SK-N-SH (cell line): ENCODE measurements around the gene ARHGAP10. TPM values are rescaled to one million over a fixed set of nuclear protein-coding genes. Genes with fewer than 3 reads are reported as not detected.

Experiments used
- CTCF ChIA-PET: fragments of 300-600, 350-600 bp; formaldehyde crosslinking; extraction: SDS; loops from one replicate; lab custom pipeline; 2021; lab: Yijun Ruan, JAX
- POLR2A ChIA-PET: fragments of 350-600 bp; sonication (Branson Sonifier 250); formaldehyde crosslinking; extraction: SDS; loops from one replicate; lab custom pipeline; 2020; ENCODE audit warnings: antibody characterized with exemption, inconsistent platforms; lab: Yijun Ruan, JAX
- DNase-seq: peaks from one replicate; pipeline ENCODE4 v3.0.0; 2012
- H2AFZ ChIP-seq: fragments of 200-600 bp; sonication (generic); 2 replicates; pipeline ENCODE4 v1.8.1; 2016; ENCODE audit warnings: antibody characterized with exemption, mild to moderate bottlenecking, low read depth
- H3F3A ChIP-seq: fragments of 200-600 bp; sonication (generic); replicated peaks from 2 replicates; pipeline ENCODE3; 2016; ENCODE audit warnings: antibody characterized with exemption, mild to moderate bottlenecking; ENCODE audit not compliant: insufficient read depth
- H3K27ac ChIP-seq, 2 experiments: fragments of 200-500 bp in 1 of 2; fragments of 200-600 bp in 1 of 2; sonication (Bioruptor generic) in 1 of 2; sonication (generic), shearing (Covaris generic) in 1 of 2; 2 replicates each; pipeline versions ENCODE4 v1.5.1 to v1.6.1; 2014 to 2016; ENCODE audit warnings: low read depth in 2 of 2, inconsistent platforms in 1 of 2, low read length in 1 of 2, mild to moderate bottlenecking in 1 of 2, mixed read lengths in 1 of 2
- H3K27me3 ChIP-seq: fragments of 200-600 bp; sonication (generic), shearing (Covaris generic); 2 replicates; pipeline ENCODE4 v1.6.1; 2016; ENCODE audit warnings: mixed run types; ENCODE audit not compliant: insufficient read depth
- H3K36me3 ChIP-seq, 2 experiments: fragments of 200-500 bp in 1 of 2; fragments of 200-600 bp in 1 of 2; sonication (Bioruptor generic) in 1 of 2; sonication (generic) in 1 of 2; replicated peaks in 1 of 2; 2 replicates each; pipeline versions ENCODE3 to v1.5.1; 2014 to 2016; ENCODE audit warnings: low read length in 1 of 2, mild to moderate bottlenecking in 1 of 2; ENCODE audit not compliant: insufficient read depth in 2 of 2, control insufficient read depth in 1 of 2
- H3K4me1 ChIP-seq, 2 experiments: fragments of 200-500 bp in 1 of 2; fragments of 200-600 bp in 1 of 2; sonication (Bioruptor generic) in 1 of 2; sonication (generic), shearing (Covaris generic) in 1 of 2; 2 replicates each; pipeline versions ENCODE4 v1.5.1 to v1.6.1; 2014 to 2016; ENCODE audit warnings: low read depth in 1 of 2, low read length in 1 of 2, mixed run types in 1 of 2; ENCODE audit not compliant: insufficient read depth in 2 of 2, control insufficient read depth in 1 of 2
- H3K4me2 ChIP-seq: fragments of 200-600 bp; sonication (generic), shearing (Covaris generic); 2 replicates; pipeline ENCODE4 v1.6.1; 2017; ENCODE audit warnings: mixed run types
- H3K4me3 ChIP-seq, 2 experiments: fragments of 200-500 bp in 1 of 2; fragments of 200-600 bp in 1 of 2; sonication (Bioruptor generic) in 1 of 2; sonication (generic), shearing (Covaris generic) in 1 of 2; 2 replicates each; pipeline versions ENCODE4 v1.5.1 to v1.8.1; 2014 to 2016; ENCODE audit warnings: low read depth in 2 of 2, inconsistent platforms in 1 of 2, low read length in 1 of 2, mild to moderate bottlenecking in 1 of 2, mixed read lengths in 1 of 2, moderate library complexity in 1 of 2
- H3K79me2 ChIP-seq: fragments of 200-600 bp; sonication (generic); 2 replicates; pipeline ENCODE4 v1.8.1; 2017; ENCODE audit warnings: mild to moderate bottlenecking; ENCODE audit not compliant: insufficient read depth
- H3K9ac ChIP-seq: fragments of 200-600 bp; sonication (generic); 2 replicates; pipeline ENCODE4 v1.6.1; 2017; ENCODE audit warnings: mixed run types
- H3K9me2 ChIP-seq: fragments of 200-600 bp; sonication (generic); 2 replicates; pipeline ENCODE4 v1.6.1; 2017; ENCODE audit warnings: mixed run types
- H3K9me3 ChIP-seq: fragments of 200-600 bp; sonication (generic); 2 replicates; pipeline ENCODE4 v1.6.1; 2017; ENCODE audit warnings: mixed run types, mild to moderate bottlenecking, moderate library complexity
- H4K20me1 ChIP-seq: fragments of 200-600 bp; sonication (generic); 2 replicates; pipeline ENCODE4 v1.6.1; 2017; ENCODE audit warnings: mild to moderate bottlenecking, mixed run types; ENCODE audit not compliant: insufficient read depth
- CHD2 ChIP-seq: fragments of 150-350 bp; IDR thresholded peaks from 2 replicates; pipeline ENCODE4 v1.6.1; 2018; ENCODE audit warnings: low read length; ENCODE audit not compliant: partially characterized antibody
- ELF1 ChIP-seq: IDR thresholded peaks from 2 replicates; pipeline ENCODE4 v1.4.0; 2012
- EP300 ChIP-seq, 2 experiments: IDR thresholded peaks; 2 replicates each; pipeline versions ENCODE4 v1.4.0 to v1.6.1; 2012; ENCODE audit warnings: borderline replicate concordance in 1 of 2, low read depth in 1 of 2, low read length in 1 of 2
- EZH2phosphoT487 ChIP-seq: fragments of 200-600 bp; sonication (generic); IDR thresholded peaks from 2 replicates; pipeline ENCODE4 v1.6.1; 2017; ENCODE audit warnings: low read depth, mixed run types, mild to moderate bottlenecking, antibody characterized with exemption, moderate library complexity, borderline replicate concordance
- FOSL2 ChIP-seq: IDR thresholded peaks from 2 replicates; pipeline ENCODE4 v1.4.0; 2012; ENCODE audit warnings: low read depth, mild to moderate bottlenecking, moderate library complexity, borderline replicate concordance
- FOXJ3 ChIP-seq: sonication (generic); formaldehyde crosslinking; IDR thresholded peaks from 2 replicates; pipeline ENCODE4 v1.5.1; 2020; ENCODE audit warnings: mild to moderate bottlenecking, missing genetic modification reagents
- GABPA ChIP-seq: IDR thresholded peaks from 2 replicates; pipeline ENCODE4 v1.4.0; 2012; ENCODE audit warnings: low read depth, mild to moderate bottlenecking
- IRF3 ChIP-seq: fragments of 150-350 bp; IDR thresholded peaks from 2 replicates; pipeline ENCODE4 v1.6.1; 2016; ENCODE audit warnings: mild to moderate bottlenecking, low read depth, low read length
- MAX ChIP-seq: IDR thresholded peaks from 2 replicates; pipeline ENCODE4 v1.4.0; 2012; ENCODE audit warnings: low read depth
- MEF2A ChIP-seq: IDR thresholded peaks from 2 replicates; pipeline ENCODE4 v1.4.0; 2012; ENCODE audit warnings: low read depth, borderline replicate concordance
- MXI1 ChIP-seq: IDR thresholded peaks from 2 replicates; pipeline ENCODE4 v1.6.1; 2012; ENCODE audit warnings: mild to moderate bottlenecking, low read depth, low read length, improper control_type of control experiment
- NFIC ChIP-seq: IDR thresholded peaks from 2 replicates; pipeline ENCODE4 v1.4.0; 2012; ENCODE audit warnings: borderline replicate concordance
- PBX3 ChIP-seq: IDR thresholded peaks from 2 replicates; pipeline ENCODE4; 2012
- POLR2AphosphoS5 ChIP-seq: IDR thresholded peaks from 2 replicates; pipeline ENCODE4 v1.6.1; 2012; ENCODE audit warnings: low read depth, low read length
- RFX5 ChIP-seq: IDR thresholded peaks from 2 replicates; pipeline ENCODE4 v1.6.1; 2012; ENCODE audit warnings: mild to moderate bottlenecking, improper control_type of control experiment, low read length
- SIN3A ChIP-seq: IDR thresholded peaks from 2 replicates; pipeline ENCODE4 v1.6.1; 2012; ENCODE audit warnings: low read depth, mild to moderate bottlenecking, low read length, moderate library complexity, borderline replicate concordance
- TAF1 ChIP-seq: IDR thresholded peaks from 2 replicates; pipeline ENCODE4 v1.6.1; 2012; ENCODE audit warnings: low read depth, mild to moderate bottlenecking, low read length, moderate library complexity, borderline replicate concordance
- TCF12 ChIP-seq: IDR thresholded peaks from 2 replicates; pipeline ENCODE4 v1.4.0; 2012
- TEAD4 ChIP-seq: IDR thresholded peaks from 2 replicates; pipeline ENCODE4 v1.4.0; 2012; ENCODE audit warnings: mild to moderate bottlenecking, borderline replicate concordance; ENCODE audit not compliant: insufficient read depth
- USF2 ChIP-seq: fragments of 150-350 bp; IDR thresholded peaks from 2 replicates; pipeline ENCODE4 v1.6.1; 2017; ENCODE audit warnings: antibody characterized with exemption, low read length, low read depth, borderline replicate concordance
- YY1 ChIP-seq: IDR thresholded peaks from 2 replicates; pipeline ENCODE4 v1.4.0; 2012; ENCODE audit warnings: low read depth, mild to moderate bottlenecking
- WGBS: methylation state at CpG from one replicate; pipeline ENCODE4 v1.1.6; 2017; ENCODE audit warnings: low lambda C conversion rate; 5-methylcytosine and 5-hydroxymethylcytosine counted together
- polyA plus RNA-seq, 3 experiments: library from polyadenylated mRNA; depleted of rRNA; stranded (reverse); fragments of >200 nt; gene quantifications; 2 replicates each; pipeline ENCODE4 v1.2.3, GENCODE V29; 2012

The ARHGAP10 gene
- polyA plus RNA-seq, 1 of the 3 experiments (the other 2 are of a cell fraction) = 15.1 TPM

- TF ChIP-seq MAX = no peak
These were observed 45.7 kb downstream of the ARHGAP10 start (continued) for GRCh38 chr4:147777456-147778091.

- over 99% methylated on average over 6 of the region's 7 CpGs for WGBS
- TF ChIP-seq POLR2AphosphoS5 (no peak), MEF2A (no peak)
- no peaks in the 10 kb centered on the region for H3K27me3 ChIP-seq
- H3K9ac ChIP-seq = no peak overlapping the region
- no peak overlapping the region for H3K4me2 ChIP-seq
- no peaks in the 10 kb centered on the region for H3K9me2 ChIP-seq
- no peak for DNase-seq
- ChIA-PET CTCF (no interaction called here), POLR2A (no interaction called here)
- H3K79me2 ChIP-seq = peaks cover 73% of the 10 kb centered on the region
- no peak overlapping the region for H2AFZ ChIP-seq
- no peak overlapping the region for H3K4me3 ChIP-seq
- no peaks in the 10 kb centered on the region for H3K9me3 ChIP-seq
- H3K27ac ChIP-seq = no peak overlapping the region
- H4K20me1 ChIP-seq = no peaks in the 10 kb centered on the region
- H3K36me3 ChIP-seq = no peaks in the 10 kb centered on the region
- peaks cover 15% of the 10 kb centered on the region for H3F3A ChIP-seq
- H3K4me1 ChIP-seq = peaks cover 22 to 30% of the 10 kb centered on the region in 2 experiments
These were observed 47.1 kb downstream of the ARHGAP10 start for GRCh38 chr4:147778942-147779341.

- no peaks in the 10 kb centered on the region for H3K27me3 ChIP-seq
- peaks cover 68% of the 10 kb centered on the region for H3K79me2 ChIP-seq
- no peak overlapping the region for H3K9ac ChIP-seq
- H2AFZ ChIP-seq = no peak overlapping the region
- H3K4me3 ChIP-seq = no peak overlapping the region
- POLR2A ChIA-PET = no interaction called here
- H3K4me2 ChIP-seq = no peak overlapping the region
- no peaks in the 10 kb centered on the region for H3K9me2 ChIP-seq
- DNase-seq = no peak
- no peaks in the 10 kb centered on the region for H4K20me1 ChIP-seq
- no peak overlapping the region for H3K27ac ChIP-seq
- H3F3A ChIP-seq = peaks cover 11% of the 10 kb centered on the region
- TF ChIP-seq ELF1 (no peak), SIN3A (no peak), IRF3 (no peak), MXI1 (no peak), FOXJ3 (CRISPR knock-in tag) (no peak), TAF1 (no peak), FOSL2 (no peak), MEF2A (no peak), EZH2phosphoT487 (no peak), CHD2 (no peak), NFIC (no peak), PBX3 (no peak), USF2 (no peak), EP300 (IDR thresholded peaks at IDR 0.05; ENCODE audit: borderline replicate concordance in 1 of 2, low read depth in 1 of 2, low read length in 1 of 2) (no peak), TCF12 (no peak), MAX (no peak), YY1 (no peak), TEAD4 (no peak), RFX5 (no peak), GABPA (no peak)
- TF ChIP-seq, all 33 proteins: peak for 0
- no peaks in the 10 kb centered on the region for H3K9me3 ChIP-seq
- CTCF ChIA-PET = interaction anchor here (0.9 kb wide), 4 partner anchors 9 to 71 kb away, joined by 3 read pairs; no protein-coding TSS in a partner anchor
- H3K4me1 ChIP-seq = peaks cover 17 to 30% of the 10 kb centered on the region in 2 experiments
- no peaks in the 10 kb centered on the region for H3K36me3 ChIP-seq
These were observed 47.6 kb downstream of the ARHGAP10 start for GRCh38 chr4:147779451-147779850.
